Stimulated activated CD4-positive, alpha-beta T cell treated with anti-CD3 and anti-CD28 coated beads, Interleukin-1b, Interleukin-23, amount 100 ng/mL, for 1 hour (primary cell): ENCODE data around the gene RGS21.

ENCODE experiments used
- DNase-seq, 2 donors: peaks; one replicate each; pipeline ENCODE4 v3.0.0-alpha.2; 2020; ENCODE audit warnings: low read depth in 2 of 2

Gene RGS21

DNA sequence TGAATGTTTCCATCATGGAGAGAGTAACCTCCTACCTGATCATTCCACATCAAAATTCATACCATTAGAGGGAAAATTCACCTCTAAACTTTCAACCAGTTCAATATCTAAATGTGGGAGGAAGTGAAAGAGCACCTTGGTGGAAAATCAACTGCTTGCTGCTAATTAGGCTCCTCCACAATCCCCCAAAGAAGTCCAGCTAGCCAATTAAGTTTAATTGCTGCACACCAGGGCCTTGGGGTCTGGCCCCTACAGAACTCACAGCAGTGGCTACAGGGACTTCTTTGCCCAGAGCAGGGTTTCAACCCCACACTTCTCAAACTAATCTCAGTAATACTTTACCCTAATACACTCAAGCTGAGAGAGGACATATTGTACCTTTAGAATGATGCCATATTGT lies 62.1 kb downstream of the RGS21 start:
- DNase-seq = no peak

GRCh38 chr1:192379554-192379953 lies 62.8 kb downstream of the RGS21 start:
- DNase-seq = no peak

GRCh38 chr1:192382758-192383157 lies 66.0 kb downstream of the RGS21 start:
- no peak for DNase-seq

- no peak for DNase-seq
Observed at GRCh38 chr1:192386051-192386650, 69.4 kb downstream of the RGS21 start.

DNA sequence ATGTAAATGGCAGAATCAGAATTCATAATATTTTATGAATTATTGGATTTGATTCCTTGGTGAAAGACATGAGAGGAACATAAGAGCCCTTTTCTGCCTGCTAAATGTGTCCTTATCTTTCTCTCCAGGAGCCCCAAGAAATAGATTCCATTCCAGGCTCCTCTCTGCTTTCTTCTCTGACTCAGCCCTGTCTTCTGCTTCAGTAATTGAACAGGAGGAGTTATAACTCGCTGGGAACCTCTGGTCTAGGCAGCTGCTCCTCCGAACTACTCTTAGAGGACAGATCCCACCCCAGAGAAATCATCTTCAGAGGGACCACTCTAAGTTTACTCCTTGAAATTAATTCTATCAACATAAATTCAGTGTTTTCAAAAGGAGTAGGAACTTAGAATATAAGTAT lies 78.4 kb downstream of the RGS21 start:
- no peak for DNase-seq

DNA sequence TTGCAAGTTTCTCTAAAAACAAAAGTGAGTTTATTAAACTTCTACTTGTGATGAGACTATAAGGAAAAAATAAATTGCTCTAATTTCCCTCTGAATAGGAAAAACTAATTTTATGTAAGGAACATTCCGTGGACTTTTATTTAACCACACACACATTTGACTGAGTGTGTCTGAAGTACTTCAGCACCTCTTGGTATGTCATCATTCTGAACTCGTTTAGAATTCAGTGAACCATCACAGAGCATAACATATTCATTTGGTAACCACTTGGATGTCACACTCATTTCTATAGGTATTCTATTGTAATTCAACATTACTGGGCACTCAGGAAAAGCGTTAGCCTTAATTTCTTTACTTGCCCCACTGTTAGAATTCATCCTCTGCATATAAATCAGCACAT lies 79.1 kb downstream of the RGS21 start:
- no peak for DNase-seq

GRCh38 chr1:192399161-192399560 lies 82.4 kb downstream of the RGS21 start:
- DNase-seq = no peak

GRCh38 chr1:192401825-192402224 lies 85.0 kb downstream of the RGS21 start:
- DNase-seq = no peak

DNA sequence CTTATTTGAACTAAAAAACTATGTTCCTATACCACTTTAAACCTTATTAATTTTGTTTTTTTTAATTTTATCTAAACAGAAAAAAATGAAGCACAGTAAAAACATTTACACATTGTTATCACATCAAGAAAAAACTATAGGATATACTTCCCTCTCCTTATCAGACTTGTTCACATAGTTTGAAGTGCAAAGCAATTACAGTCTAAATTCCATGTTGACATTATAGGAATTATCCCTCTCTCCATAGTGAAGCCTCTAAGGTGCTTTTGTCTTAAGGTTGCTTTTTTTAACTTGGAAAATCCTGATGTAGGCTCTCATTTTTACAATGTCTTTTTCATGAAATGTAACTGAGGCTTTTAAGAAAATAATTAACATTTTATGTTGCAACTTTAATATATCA lies 85.8 kb downstream of the RGS21 start:
- DNase-seq = no peak

- DNase-seq = no peak
Observed at GRCh38 chr1:192407206-192407605, 90.4 kb downstream of the RGS21 start.
